AG04450 (cell line): ENCODE results near the gene PLA2G2F. TPM values are rescaled to one million over a fixed set of nuclear protein-coding genes. Genes with fewer than 3 reads are reported as not detected.

Experiments
- CTCF ChIA-PET: fragments of 300-600, 350-600 bp; formaldehyde crosslinking; extraction: SDS; loops from one replicate; lab custom pipeline; 2022; ENCODE audit warnings: antibody characterized with exemption, inconsistent platforms; lab: Charles Lee
- POLR2A ChIA-PET: fragments of 350-600 bp; formaldehyde crosslinking; extraction: SDS; loops from one replicate; lab custom pipeline; 2021; ENCODE audit warnings: antibody characterized with exemption, inconsistent platforms; lab: Yijun Ruan, JAX
- DNase-seq: peaks from one replicate; pipeline ENCODE4 v3.0.0-alpha.2; 2011; ENCODE audit warnings: low read depth, low spot score
- H3K27ac ChIP-seq: one replicate; pipeline ENCODE4 v1.5.1; 2012; ENCODE audit warnings: low read depth, low read length, control low read depth
- H3K27me3 ChIP-seq: one replicate; pipeline ENCODE4 v1.6.0; 2012; ENCODE audit warnings: low read length; ENCODE audit not compliant: control insufficient read depth, insufficient read depth
- H3K4me3 ChIP-seq: 2 replicates; pipeline ENCODE4 v1.5.1; 2011; ENCODE audit warnings: mild to moderate bottlenecking, low read depth, low read length, control low read depth
- H3K9me3 ChIP-seq: 2 replicates; pipeline ENCODE4 v1.5.1; 2012; ENCODE audit warnings: low read length; ENCODE audit not compliant: control insufficient read depth, insufficient read depth
- polyA plus RNA-seq: library from polyadenylated mRNA; depleted of rRNA; stranded (reverse); fragments of >200 nt; gene quantifications from 2 replicates; pipeline ENCODE4 v1.2.3, GENCODE V29; 2011
- TF ChIP-seq, protein P1 (sequence below): IDR thresholded peaks from 2 replicates; pipeline ENCODE4 v1.5.1; 2011; ENCODE audit warnings: low read depth, low read length, control low read depth, inconsistent platforms

Gene PLA2G2F
- polyA plus RNA-seq, 1 experiment, result not detected

- Histone ChIP-seq H3K27me3 (peaks cover 33% of the 10 kb centered on the region), H3K4me3 (no peak overlapping the region), H3K9me3 (no peaks in the 10 kb centered on the region; the same call in 1 of the 2 replicates), H3K27ac (no peak overlapping the region)
- TF ChIP-seq, protein P1, sequence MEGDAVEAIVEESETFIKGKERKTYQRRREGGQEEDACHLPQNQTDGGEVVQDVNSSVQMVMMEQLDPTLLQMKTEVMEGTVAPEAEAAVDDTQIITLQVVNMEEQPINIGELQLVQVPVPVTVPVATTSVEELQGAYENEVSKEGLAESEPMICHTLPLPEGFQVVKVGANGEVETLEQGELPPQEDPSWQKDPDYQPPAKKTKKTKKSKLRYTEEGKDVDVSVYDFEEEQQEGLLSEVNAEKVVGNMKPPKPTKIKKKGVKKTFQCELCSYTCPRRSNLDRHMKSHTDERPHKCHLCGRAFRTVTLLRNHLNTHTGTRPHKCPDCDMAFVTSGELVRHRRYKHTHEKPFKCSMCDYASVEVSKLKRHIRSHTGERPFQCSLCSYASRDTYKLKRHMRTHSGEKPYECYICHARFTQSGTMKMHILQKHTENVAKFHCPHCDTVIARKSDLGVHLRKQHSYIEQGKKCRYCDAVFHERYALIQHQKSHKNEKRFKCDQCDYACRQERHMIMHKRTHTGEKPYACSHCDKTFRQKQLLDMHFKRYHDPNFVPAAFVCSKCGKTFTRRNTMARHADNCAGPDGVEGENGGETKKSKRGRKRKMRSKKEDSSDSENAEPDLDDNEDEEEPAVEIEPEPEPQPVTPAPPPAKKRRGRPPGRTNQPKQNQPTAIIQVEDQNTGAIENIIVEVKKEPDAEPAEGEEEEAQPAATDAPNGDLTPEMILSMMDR, result no peak
- POLR2A ChIA-PET, result no interaction called here
- no peak for DNase-seq
- CTCF ChIA-PET, result interaction anchor here (0.5 kb wide), 1 partner anchor 66 kb away, joined by 4 read pairs; no protein-coding TSS in a partner anchor
Measured at GRCh38 chr1:20147846-20148570, 8.9 kb downstream of the PLA2G2F start.

GRCh38 chr1:20148571-20149500 is 9.7 kb downstream of the PLA2G2F start:
- DNase-seq, result no peak
- POLR2A ChIA-PET, result no interaction called here
- TF ChIP-seq, protein P1, result no peak

DNA sequence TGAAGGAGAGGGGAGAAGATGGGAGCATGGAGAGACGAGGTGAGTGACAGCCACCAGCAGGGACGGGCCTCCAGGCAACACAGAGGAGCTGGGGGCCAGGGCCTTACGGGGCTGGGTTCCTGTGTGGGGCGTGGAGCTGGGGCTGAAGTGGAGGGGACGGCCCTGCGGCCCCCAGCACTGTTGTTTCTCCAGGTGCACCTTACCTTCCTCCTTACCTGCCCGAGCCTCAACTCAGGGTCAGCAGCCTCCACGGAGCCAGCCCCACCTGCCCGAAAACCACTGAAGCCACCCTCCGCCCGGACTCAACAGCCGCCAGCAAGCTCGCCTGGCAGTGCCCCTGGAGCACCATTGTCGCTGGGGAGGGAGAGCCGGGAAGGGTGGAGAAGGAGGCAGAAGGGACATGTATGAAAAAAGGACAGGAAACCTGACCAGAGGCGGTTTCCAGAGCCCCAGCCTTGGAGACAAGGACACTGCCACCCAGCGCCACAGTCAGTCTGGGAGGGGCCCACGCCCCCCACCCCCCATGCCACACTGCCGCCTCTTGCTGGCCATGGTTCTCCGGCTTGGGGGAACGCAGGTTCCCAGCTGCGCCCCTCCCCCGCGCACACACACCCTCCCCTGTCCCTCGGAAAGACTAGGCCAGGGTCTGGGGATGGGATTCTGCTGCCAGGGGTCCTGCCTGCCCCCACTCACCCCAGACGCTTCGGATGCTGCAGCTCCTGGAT is 10.6 kb downstream of the PLA2G2F start:
- POLR2A ChIA-PET, result no interaction called here
- TF ChIP-seq, protein P1, result no peak
- H3K9me3 ChIP-seq, result no peaks in the 10 kb centered on the region; the same call in 1 of the 2 replicates
- CTCF ChIA-PET, result interaction anchor here (1.1 to 2.0 kb wide), 2 partner anchors 48 to 63 kb away, joined by 3 to 9 read pairs; no protein-coding TSS in a partner anchor
- no peak overlapping the region for H3K4me3 ChIP-seq
- H3K27ac ChIP-seq, result no peak overlapping the region
- H3K27me3 ChIP-seq, result peaks cover 22% of the 10 kb centered on the region
- DNase-seq, result no peak

More at GRCh38 chr1:20148571-20149500, 9.7 kb downstream of the PLA2G2F start:
- Histone ChIP-seq H3K27me3 (peaks cover 27% of the 10 kb centered on the region), H3K4me3 (no peak overlapping the region), H3K27ac (no peak overlapping the region), H3K9me3 (no peaks in the 10 kb centered on the region; the same call in 1 of the 2 replicates)
- CTCF ChIA-PET, result interaction anchor here (1.1 kb wide), 1 partner anchor 64 kb away, joined by 3 read pairs; no protein-coding TSS in a partner anchor

GRCh38 chr1:20150326-20150705 is 11.2 kb downstream of the PLA2G2F start:
- no peaks in the 10 kb centered on the region; the same call in 1 of the 2 replicates for H3K9me3 ChIP-seq
- peaks cover 22% of the 10 kb centered on the region for H3K27me3 ChIP-seq
- TF ChIP-seq, protein P1, result no peak
- DNase-seq, result no peak
- H3K27ac ChIP-seq, result no peak overlapping the region
- ChIA-PET POLR2A (no interaction called here), CTCF (interaction anchor here (2.0 to 3.6 kb wide), 2 partner anchors 48 to 174 kb away, joined by 9 to 58 read pairs; no protein-coding TSS in a partner anchor)
- no peak overlapping the region for H3K4me3 ChIP-seq
